OCI-LY3 (cell line): Measurements from ENCODE around the gene LHFPL6.

Source experiments
- EZH2phosphoT487 ChIP-seq: fragments of 200-600 bp; shearing (Covaris generic); IDR thresholded peaks from 2 replicates; pipeline ENCODE4 v1.6.1; 2018; ENCODE audit warnings: antibody characterized with exemption, mixed run types, low read depth
- TF ChIP-seq, protein P1 (sequence below): fragments of 200-600, 300-600 bp; sonication (generic); IDR thresholded peaks from 2 replicates; pipeline ENCODE4 v1.5.1; 2014; ENCODE audit warnings: antibody characterized with exemption, low read length, low read depth

DNA sequence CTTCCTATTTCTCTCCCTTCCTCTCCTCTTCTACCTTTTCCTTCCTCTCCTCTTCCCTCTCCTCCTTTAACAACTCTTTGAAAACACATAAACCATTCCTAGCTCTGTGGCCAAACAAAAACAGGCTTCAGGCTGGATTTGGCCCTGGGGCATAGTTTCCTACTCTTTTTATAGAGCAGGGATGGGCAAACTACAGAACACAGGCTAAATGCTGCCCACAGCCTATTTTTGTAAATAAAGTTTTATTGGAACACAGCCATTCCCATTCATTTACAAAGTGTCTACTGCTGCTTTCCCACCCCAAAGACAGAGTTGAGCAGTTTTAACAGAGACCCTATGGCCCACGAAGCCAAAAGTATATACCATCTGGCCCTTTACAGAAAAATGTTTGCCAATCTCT, 35.4 kb downstream of the LHFPL6 start:
- TF ChIP-seq, protein P1, sequence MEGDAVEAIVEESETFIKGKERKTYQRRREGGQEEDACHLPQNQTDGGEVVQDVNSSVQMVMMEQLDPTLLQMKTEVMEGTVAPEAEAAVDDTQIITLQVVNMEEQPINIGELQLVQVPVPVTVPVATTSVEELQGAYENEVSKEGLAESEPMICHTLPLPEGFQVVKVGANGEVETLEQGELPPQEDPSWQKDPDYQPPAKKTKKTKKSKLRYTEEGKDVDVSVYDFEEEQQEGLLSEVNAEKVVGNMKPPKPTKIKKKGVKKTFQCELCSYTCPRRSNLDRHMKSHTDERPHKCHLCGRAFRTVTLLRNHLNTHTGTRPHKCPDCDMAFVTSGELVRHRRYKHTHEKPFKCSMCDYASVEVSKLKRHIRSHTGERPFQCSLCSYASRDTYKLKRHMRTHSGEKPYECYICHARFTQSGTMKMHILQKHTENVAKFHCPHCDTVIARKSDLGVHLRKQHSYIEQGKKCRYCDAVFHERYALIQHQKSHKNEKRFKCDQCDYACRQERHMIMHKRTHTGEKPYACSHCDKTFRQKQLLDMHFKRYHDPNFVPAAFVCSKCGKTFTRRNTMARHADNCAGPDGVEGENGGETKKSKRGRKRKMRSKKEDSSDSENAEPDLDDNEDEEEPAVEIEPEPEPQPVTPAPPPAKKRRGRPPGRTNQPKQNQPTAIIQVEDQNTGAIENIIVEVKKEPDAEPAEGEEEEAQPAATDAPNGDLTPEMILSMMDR = no peak
- TF ChIP-seq EZH2phosphoT487 = no peak
